ENCODE data around the gene B4GALNT2.

GRCh38 chr17:49165143-49165542, 32.6 kb downstream of the B4GALNT2 start:
- TF ChIP-seq EZH2 (conservative IDR thresholded peaks at IDR 0.05; ENCODE audit: low read depth, low read length) (no peak), NFKBIZ (CRISPR knock-in tag; IDR thresholded peaks at IDR 0.05) (no peak), POLR2AphosphoS5 (IDR thresholded peaks at IDR 0.05; ENCODE audit: low read depth, low read length) (no peak)
